BLaER1 treated with 17β-estradiol and CSF1 and Interleukin-3, amounts not matched to agents 10 nM and 100 nM (cell line): ENCODE data around the gene UPF2.

Source experiments
- H3K27ac ChIP-seq, 11 experiments: shearing (Covaris generic); formaldehyde crosslinking; 2 replicates each; pipeline ENCODE4 v1.8.1; 2022
- H3K27me3 ChIP-seq, 11 experiments: shearing (Covaris generic); formaldehyde crosslinking; 2 replicates each; pipeline ENCODE4 v1.8.1; 2022
- H3K36me3 ChIP-seq, 11 experiments: shearing (Covaris generic); formaldehyde crosslinking; 2 replicates each; pipeline ENCODE4 v1.8.1; 2022
- H3K4me1 ChIP-seq, 10 experiments: shearing (Covaris generic); formaldehyde crosslinking; 2 replicates each; pipeline ENCODE4 v1.8.1; 2022
- H3K4me2 ChIP-seq, 11 experiments: shearing (Covaris generic); formaldehyde crosslinking; 2 replicates each; pipeline ENCODE4 v1.8.1; 2022
- H3K4me3 ChIP-seq, 10 experiments: shearing (Covaris generic); formaldehyde crosslinking; 2 replicates each; pipeline ENCODE4 v1.8.1; 2022
- H3K9ac ChIP-seq, 11 experiments: shearing (Covaris generic); formaldehyde crosslinking; 2 replicates each; pipeline ENCODE4 v1.8.1; 2022
- H3K9me3 ChIP-seq, 11 experiments: shearing (Covaris generic); formaldehyde crosslinking; replicated peaks in 1 of 11; 2 replicates each; pipeline ENCODE4 v1.8.1; 2022
- H4K20me1 ChIP-seq, 11 experiments: shearing (Covaris generic); formaldehyde crosslinking; 2 replicates each; pipeline ENCODE4 v1.8.1; 2022
- Cebpa-rat ChIP-seq, 11 experiments: shearing (Covaris generic); IDR thresholded peaks; 2 replicates each; pipeline ENCODE4 v1.8.1; 2022

Gene UPF2

DNA sequence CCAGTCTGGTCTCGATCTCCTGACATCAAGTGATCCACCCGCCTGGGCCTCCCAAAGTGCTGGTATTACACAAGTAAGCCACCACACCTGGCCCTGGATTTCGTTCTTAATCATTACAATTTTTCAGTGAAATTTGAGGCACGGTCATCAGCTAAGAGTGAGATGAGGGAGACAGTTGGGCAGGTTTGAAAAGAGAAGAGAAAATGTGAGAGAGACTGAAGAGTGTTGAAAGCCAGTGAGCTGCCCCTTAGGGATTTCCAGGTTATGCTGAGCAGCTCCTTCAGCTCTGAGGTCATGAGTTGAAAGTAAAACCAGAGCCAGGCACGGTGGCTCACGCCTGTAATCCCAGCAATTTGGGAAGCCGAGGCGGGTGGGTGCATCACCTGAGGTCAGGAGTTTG lies 5.9 kb upstream of the UPF2 start:
- Histone ChIP-seq H3K27me3 (no peaks in the 10 kb centered on the region), H3K9ac (no peak overlapping the region), H3K4me3 (no peak overlapping the region), H4K20me1 (no peaks in the 10 kb centered on the region), H3K27ac (no peak overlapping the region), H3K4me2 (no peak overlapping the region), H3K9me3 (0 out of 22 replicates have a peak, but pooled peaks cover 0 to 4% (median 0%) of the 10 kb centered on the region in 11 experiments), H3K4me1 (peaks cover 10 to 20% (median 13%) of the 10 kb centered on the region in 10 experiments), H3K36me3 (no peaks in the 10 kb centered on the region)
- no peak for TF ChIP-seq Cebpa-rat (IDR thresholded peaks at IDR 0.05)

DNA sequence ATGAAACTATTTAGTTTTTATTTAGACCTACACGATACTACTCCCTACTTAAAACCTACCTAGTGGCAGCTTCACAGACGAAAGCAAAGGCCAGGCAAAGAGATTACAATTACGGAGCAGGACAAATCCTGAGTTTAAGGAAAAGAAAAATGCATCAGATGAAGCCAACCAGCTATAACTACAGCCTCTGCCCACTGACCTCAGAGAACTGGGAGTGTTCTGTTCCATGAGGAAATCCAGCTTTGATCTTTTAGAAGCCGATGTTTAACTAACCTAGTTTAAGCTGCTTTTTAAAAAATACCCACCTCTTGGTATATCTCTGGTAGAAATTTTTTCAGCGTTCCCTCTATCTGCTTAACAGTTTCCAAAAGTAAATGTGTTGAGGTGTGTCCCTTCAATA lies 3.0 kb upstream of the UPF2 start:
- Histone ChIP-seq H3K4me1 (peaks cover 16 to 19% (median 18%) of the 10 kb centered on the region in 10 experiments), H3K9me3 (0 out of 22 replicates have a peak, but pooled peaks cover 0 to 5% (median 0%) of the 10 kb centered on the region in 11 experiments), H4K20me1 (peaks cover 0 to 17% (median 7%) of the 10 kb centered on the region in 11 experiments; a peak in 10 of 22 replicates), H3K9ac (no peak overlapping the region), H3K4me2 (no peak overlapping the region), H3K27me3 (no peaks in the 10 kb centered on the region), H3K36me3 (no peaks in the 10 kb centered on the region; a peak in 1 of 22 replicates), H3K27ac (no peak overlapping the region), H3K4me3 (no peak overlapping the region)
- TF ChIP-seq Cebpa-rat (IDR thresholded peaks at IDR 0.05): no peak

- no peak for TF ChIP-seq Cebpa-rat (IDR thresholded peaks at IDR 0.05)
- H3K4me1 ChIP-seq: peaks cover 20 to 26% (median 24%) of the 10 kb centered on the region in 10 experiments
- H3K4me3 ChIP-seq: peak overlapping the region; percentile 96 to 100 (median 100)
- 0 out of 22 replicates have a peak, but pooled peaks cover 0 to 5% (median 0%) of the 10 kb centered on the region in 11 experiments for H3K9me3 ChIP-seq
- H3K9ac ChIP-seq: peak overlapping the region; percentile 97 to 100 (median 100)
- H3K27ac ChIP-seq: peak overlapping the region; percentile 99 to 100 (median 100)
- H3K36me3 ChIP-seq: peaks cover 0 to 21% (median 9%) of the 10 kb centered on the region in 11 experiments; a peak in 11 of 22 replicates
- peaks cover 14 to 49% (median 33%) of the 10 kb centered on the region in 11 experiments; a peak in 17 of 22 replicates for H4K20me1 ChIP-seq
- no peaks in the 10 kb centered on the region for H3K27me3 ChIP-seq
- peak overlapping the region; percentile 71 to 96 (median 90) for H3K4me2 ChIP-seq
Measured at GRCh38 chr10:12042409-12042796, 206 bp downstream of the UPF2 start.

GRCh38 chr10:12041766-12042408 lies 722 bp downstream of the UPF2 start:
- no peaks in the 10 kb centered on the region for H3K27me3 ChIP-seq
- H3K9ac ChIP-seq: peak overlapping the region; percentile 97 to 100 (median 100)
- H3K36me3 ChIP-seq: peaks cover 0 to 27% (median 14%) of the 10 kb centered on the region in 11 experiments; a peak in 15 of 22 replicates
- TF ChIP-seq Cebpa-rat (IDR thresholded peaks at IDR 0.05): no peak
- H3K4me1 ChIP-seq: peaks cover 20 to 26% (median 24%) of the 10 kb centered on the region in 10 experiments
- H4K20me1 ChIP-seq: peaks cover 17 to 54% (median 38%) of the 10 kb centered on the region in 11 experiments; a peak in 19 of 22 replicates
- H3K4me2 ChIP-seq: peak overlapping the region; percentile 71 to 96 (median 90)
- H3K4me3 ChIP-seq: peak overlapping the region; percentile 96 to 100 (median 100)
- peak overlapping the region; percentile 99 to 100 (median 100) for H3K27ac ChIP-seq
- 0 out of 22 replicates have a peak, but pooled peaks cover 0 to 5% (median 0%) of the 10 kb centered on the region in 11 experiments for H3K9me3 ChIP-seq

GRCh38 chr10:12036073-12036655 lies 6.4 kb downstream of the UPF2 start:
- peaks cover 38 to 97% (median 88%) of the 10 kb centered on the region in 11 experiments; a peak in 19 of 22 replicates for H4K20me1 ChIP-seq

GRCh38 chr10:12031404-12031803 lies 11.2 kb downstream of the UPF2 start:
- no peak overlapping the region for H3K9ac ChIP-seq
- H3K36me3 ChIP-seq: peaks cover 84 to 100% (median 97%) of the 10 kb centered on the region in 11 experiments
- peaks cover 17 to 100% (median 77%) of the 10 kb centered on the region in 11 experiments; a peak in 19 of 22 replicates for H4K20me1 ChIP-seq
- no peak overlapping the region for H3K4me2 ChIP-seq
- H3K27ac ChIP-seq: no peak overlapping the region
- H3K4me3 ChIP-seq: no peak overlapping the region
- no peak for TF ChIP-seq Cebpa-rat (IDR thresholded peaks at IDR 0.05)
- no peaks in the 10 kb centered on the region for H3K27me3 ChIP-seq
- no peaks in the 10 kb centered on the region for H3K4me1 ChIP-seq
- H3K9me3 ChIP-seq: no peaks in the 10 kb centered on the region

More at GRCh38 chr10:12036073-12036655, 6.4 kb downstream of the UPF2 start:
- no peaks in the 10 kb centered on the region for H3K9me3 ChIP-seq
- peaks cover 41 to 82% (median 68%) of the 10 kb centered on the region in 11 experiments for H3K36me3 ChIP-seq
- H3K27me3 ChIP-seq: no peaks in the 10 kb centered on the region
- no peak for TF ChIP-seq Cebpa-rat (IDR thresholded peaks at IDR 0.05)
- H3K9ac ChIP-seq: no peak overlapping the region
- peaks cover 8 to 14% (median 12%) of the 10 kb centered on the region in 10 experiments; a peak in 19 of 20 replicates for H3K4me1 ChIP-seq
- H3K4me3 ChIP-seq: no peak overlapping the region
- no peak overlapping the region for H3K27ac ChIP-seq
- no peak overlapping the region for H3K4me2 ChIP-seq

DNA sequence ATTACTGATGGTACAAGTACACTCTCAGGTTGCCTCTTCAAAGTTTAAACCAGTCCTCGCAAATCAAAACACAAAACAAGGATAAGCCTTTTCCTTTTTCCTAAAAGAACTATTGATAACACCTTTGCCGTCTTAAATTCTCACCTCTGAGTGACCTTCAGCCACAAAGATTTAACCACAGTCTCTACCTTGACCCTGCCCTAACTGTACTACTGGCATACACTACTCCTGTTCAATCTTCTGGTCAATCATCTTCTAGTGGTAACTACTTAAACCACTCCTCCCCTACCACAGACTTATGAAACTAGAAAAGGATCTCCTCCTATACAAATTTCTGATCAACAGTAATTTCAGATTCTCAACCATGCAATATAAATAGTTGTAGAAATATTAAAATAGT lies 15.1 kb downstream of the UPF2 start:
- H3K9me3 ChIP-seq: no peaks in the 10 kb centered on the region
- H3K4me1 ChIP-seq: peaks cover 5 to 18% (median 8%) of the 10 kb centered on the region in 10 experiments; a peak in 18 of 20 replicates
- peaks cover 80 to 97% (median 85%) of the 10 kb centered on the region in 11 experiments for H3K36me3 ChIP-seq
- no peak for TF ChIP-seq Cebpa-rat (IDR thresholded peaks at IDR 0.05)
- no peak overlapping the region for H3K27ac ChIP-seq
- H3K27me3 ChIP-seq: no peaks in the 10 kb centered on the region
- no peak overlapping the region for H3K9ac ChIP-seq
- no peak overlapping the region for H3K4me2 ChIP-seq
- no peak overlapping the region for H3K4me3 ChIP-seq
- peaks cover 19 to 98% (median 85%) of the 10 kb centered on the region in 11 experiments; a peak in 21 of 22 replicates for H4K20me1 ChIP-seq

DNA sequence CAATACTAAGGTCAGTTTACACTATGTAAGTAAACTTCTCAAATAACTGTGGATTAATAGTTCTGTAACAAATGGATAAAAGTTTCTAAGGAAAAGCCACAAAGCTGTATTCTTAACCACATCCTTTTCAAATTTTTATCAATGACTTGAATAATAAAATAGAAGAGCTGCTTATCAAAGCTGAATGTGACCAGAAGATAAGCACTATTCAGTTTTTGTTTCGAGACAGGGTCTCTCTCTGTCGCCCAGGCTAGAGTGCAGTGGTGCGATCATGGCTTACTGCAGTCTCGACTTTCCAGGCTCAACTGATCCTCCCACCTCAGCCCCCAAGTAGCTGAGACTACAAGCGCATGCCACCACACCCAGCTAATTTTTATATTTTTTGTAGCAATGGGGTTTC lies 17.0 kb downstream of the UPF2 start:
- H3K27me3 ChIP-seq: no peaks in the 10 kb centered on the region
- no peak overlapping the region for H3K4me3 ChIP-seq
- H3K9ac ChIP-seq: no peak overlapping the region
- TF ChIP-seq Cebpa-rat (IDR thresholded peaks at IDR 0.05): no peak
- peaks cover 19 to 98% (median 84%) of the 10 kb centered on the region in 11 experiments; a peak in 21 of 22 replicates for H4K20me1 ChIP-seq
- no peak overlapping the region for H3K27ac ChIP-seq
- H3K4me1 ChIP-seq: peaks cover 15 to 29% (median 21%) of the 10 kb centered on the region in 10 experiments
- H3K9me3 ChIP-seq: no peaks in the 10 kb centered on the region
- peaks cover 69 to 95% (median 85%) of the 10 kb centered on the region in 11 experiments for H3K36me3 ChIP-seq
- H3K4me2 ChIP-seq: peak overlapping the region in 2 of 11 experiments; percentile 7 to 11; a peak in 1 of 22 replicates
